ENCODE results near the gene NEMF.

The NEMF gene

GRCh38 chr14:49792618-49793017, 60.0 kb downstream of the NEMF start:
- Histone ChIP-seq H3K27ac (ENCODE audit: extremely low read depth, low read depth, low read length) (no peak overlapping the region), H3K9me3 (ENCODE audit: control insufficient read depth, insufficient read depth, low read depth, low read length) (no peaks in the 10 kb centered on the region), H3K36me3 (ENCODE audit: control insufficient read depth in 2 of 2, insufficient read depth in 1 of 2, low read length in 2 of 2) (peaks cover 83 to 91% of the 10 kb centered on the region in 2 experiments), H3K4me3 (ENCODE audit: low read depth, low read length) (no peak overlapping the region), H3K4me1 (ENCODE audit: control insufficient read depth, insufficient read depth, low read length) (no peaks in the 10 kb centered on the region)
- CTCF ChIA-PET, result no interaction called here
- POLR2A ChIA-PET, result no interaction called here
- TF ChIP-seq ZNF530 (tag by site-specific recombination; IDR thresholded peaks at IDR 0.05; ENCODE audit: low read depth) (no peak), ZNF184 (tag by site-specific recombination; IDR thresholded peaks at IDR 0.05) (no peak), ZSCAN18 (tag by site-specific recombination; IDR thresholded peaks at IDR 0.05) (no peak), ZNF214 (tag by site-specific recombination; IDR thresholded peaks at IDR 0.05; ENCODE audit: borderline replicate concordance) (no peak), ZNF747 (tag by site-specific recombination; IDR thresholded peaks at IDR 0.05) (no peak)

- ChIA-PET CTCF (no interaction called here), POLR2A (no interaction called here)
- Histone ChIP-seq H3K36me3 (ENCODE audit: control insufficient read depth in 2 of 2, insufficient read depth in 1 of 2, low read length in 2 of 2) (peaks cover 82 to 96% of the 10 kb centered on the region in 2 experiments), H3K27ac (ENCODE audit: extremely low read depth, low read depth, low read length) (no peak overlapping the region), H3K4me1 (ENCODE audit: control insufficient read depth, insufficient read depth, low read length) (no peaks in the 10 kb centered on the region), H3K9me3 (ENCODE audit: control insufficient read depth, insufficient read depth, low read depth, low read length) (no peaks in the 10 kb centered on the region), H3K4me3 (ENCODE audit: low read depth, low read length) (no peak overlapping the region)
- TF ChIP-seq ZNF335 (tag by site-specific recombination; conservative IDR thresholded peaks at IDR 0.05), result no peak
- TF ChIP-seq ZNF830 (tag by site-specific recombination; IDR thresholded peaks at IDR 0.05; ENCODE audit: low read depth), result no peak
- TF ChIP-seq ZBTB10 (tag by site-specific recombination; IDR thresholded peaks at IDR 0.05), result no peak
- TF ChIP-seq ZNF561 (tag by site-specific recombination; IDR thresholded peaks at IDR 0.05; ENCODE audit: borderline replicate concordance), result no peak
- no peak for TF ChIP-seq PBX3 (CRISPR knock-in tag; IDR thresholded peaks at IDR 0.05)
- no peak for TF ChIP-seq ZNF621 (tag by site-specific recombination; IDR thresholded peaks at IDR 0.05)
- no peak for TF ChIP-seq ZNF404 (tag by site-specific recombination; IDR thresholded peaks at IDR 0.05)
- no peak for TF ChIP-seq PRDM6 (tag by site-specific recombination; IDR thresholded peaks at IDR 0.05)
- TF ChIP-seq WT1 (tag by site-specific recombination; IDR thresholded peaks at IDR 0.05), result no peak
- no peak for TF ChIP-seq SETDB1 (IDR thresholded peaks at IDR 0.05; ENCODE audit: insufficient read length, low read length)
- TF ChIP-seq RBAK (tag by site-specific recombination; IDR thresholded peaks at IDR 0.05), result no peak
- no peak for TF ChIP-seq ZBTB21 (tag by site-specific recombination; IDR thresholded peaks at IDR 0.05)
- TF ChIP-seq ZNF2 (tag by site-specific recombination; IDR thresholded peaks at IDR 0.05), result no peak
- no peak for TF ChIP-seq HOXA7 (CRISPR knock-in tag; IDR thresholded peaks at IDR 0.05; ENCODE audit: borderline replicate concordance)
- no peak for TF ChIP-seq ZSCAN18 (tag by site-specific recombination; IDR thresholded peaks at IDR 0.05)
- TF ChIP-seq ZNF266 (tag by site-specific recombination; IDR thresholded peaks at IDR 0.05; ENCODE audit: low read depth), result no peak
These were observed 66.3 kb downstream of the NEMF start for GRCh38 chr14:49786315-49786714.

All from HEK293 (cell line).